ENCODE results near the gene ATP1A1.

Gene ATP1A1

GRCh38 chr1:116345843-116346242 is 27.2 kb upstream of the ATP1A1 start:
- DNase-seq = no peak

- DNase-seq = no peak
These were observed 25.9 kb upstream of the ATP1A1 start for GRCh38 chr1:116346943-116347673.

GRCh38 chr1:116347696-116348095 is 25.3 kb upstream of the ATP1A1 start:
- DNase-seq = no peak

- no peak for DNase-seq
These were observed 22.9 kb upstream of the ATP1A1 start for GRCh38 chr1:116350097-116350645.

GRCh38 chr1:116351914-116352313 is 21.1 kb upstream of the ATP1A1 start:
- no peak for DNase-seq

- no peak for DNase-seq
These were observed 20.7 kb upstream of the ATP1A1 start for GRCh38 chr1:116352349-116352813.

- DNase-seq = no peak
These were observed 19.9 kb upstream of the ATP1A1 start for GRCh38 chr1:116353155-116353554.

GRCh38 chr1:116356067-116356466 is 17.0 kb upstream of the ATP1A1 start:
- no peak for DNase-seq

- no peak for DNase-seq
These were observed 16.4 kb upstream of the ATP1A1 start for GRCh38 chr1:116356673-116357072.

GRCh38 chr1:116357487-116357886 is 15.6 kb upstream of the ATP1A1 start:
- no peak for DNase-seq

GRCh38 chr1:116359060-116359830 is 13.8 kb upstream of the ATP1A1 start:
- no peak for DNase-seq

GRCh38 chr1:116359871-116360270 is 13.2 kb upstream of the ATP1A1 start:
- no peak for DNase-seq

- no peak for DNase-seq
These were observed 12.4 kb upstream of the ATP1A1 start for GRCh38 chr1:116360429-116361173.

- DNase-seq = no peak
These were observed 11.4 kb upstream of the ATP1A1 start for GRCh38 chr1:116361648-116362047.

- DNase-seq = no peak
These were observed 11.0 kb upstream of the ATP1A1 start for GRCh38 chr1:116362050-116362449.

GRCh38 chr1:116365353-116365780 is 7.7 kb upstream of the ATP1A1 start:
- no peak for DNase-seq

- no peak for DNase-seq
These were observed 7.2 kb upstream of the ATP1A1 start for GRCh38 chr1:116365857-116366256.

- no peak for DNase-seq
These were observed 5.6 kb upstream of the ATP1A1 start for GRCh38 chr1:116367256-116367945.

GRCh38 chr1:116368241-116368640 is 4.8 kb upstream of the ATP1A1 start:
- DNase-seq = no peak

GRCh38 chr1:116370181-116370580 is 2.9 kb upstream of the ATP1A1 start:
- DNase-seq = no peak

- DNase-seq = no peak
These were observed 1.3 kb upstream of the ATP1A1 start for GRCh38 chr1:116371752-116372151.

- no peak for DNase-seq
These were observed 853 bp upstream of the ATP1A1 start for GRCh38 chr1:116372191-116372590.

All from GOT3 (cell line).